ENCODE data around the gene GIT2.

The GIT2 gene

DNA sequence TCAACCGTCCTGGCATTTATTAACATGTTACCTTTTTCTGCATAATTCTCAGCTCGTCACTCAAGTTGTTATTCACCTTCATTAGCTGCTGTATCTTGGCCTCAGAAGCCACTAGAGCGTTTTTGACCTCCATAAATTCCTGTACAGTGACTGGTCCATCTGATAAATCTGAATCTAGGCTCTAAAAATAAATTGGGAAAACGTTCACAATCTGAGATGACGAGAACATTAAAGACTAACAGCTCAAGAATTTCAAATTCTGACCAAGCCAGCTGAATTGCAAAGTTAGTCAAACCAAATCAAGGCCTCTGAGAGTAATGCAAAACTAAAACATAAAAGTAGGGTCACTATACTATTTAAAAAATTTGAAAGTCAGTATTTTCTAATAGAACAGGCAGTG is 45.0 kb downstream of the GIT2 start:
- no peaks in the 10 kb centered on the region for H3K9me3 Mint-ChIP-seq
- H3K4me1 Mint-ChIP-seq (ENCODE audit: low read depth), result peaks cover 29% of the 10 kb centered on the region
- H3K4me3 Mint-ChIP-seq, result no peak overlapping the region
- no peaks in the 10 kb centered on the region for H3K27me3 Mint-ChIP-seq
- H3K36me3 Mint-ChIP-seq (ENCODE audit: low read depth), result peaks cover 80% of the 10 kb centered on the region
- H3K27ac Mint-ChIP-seq, result no peak overlapping the region

DNA sequence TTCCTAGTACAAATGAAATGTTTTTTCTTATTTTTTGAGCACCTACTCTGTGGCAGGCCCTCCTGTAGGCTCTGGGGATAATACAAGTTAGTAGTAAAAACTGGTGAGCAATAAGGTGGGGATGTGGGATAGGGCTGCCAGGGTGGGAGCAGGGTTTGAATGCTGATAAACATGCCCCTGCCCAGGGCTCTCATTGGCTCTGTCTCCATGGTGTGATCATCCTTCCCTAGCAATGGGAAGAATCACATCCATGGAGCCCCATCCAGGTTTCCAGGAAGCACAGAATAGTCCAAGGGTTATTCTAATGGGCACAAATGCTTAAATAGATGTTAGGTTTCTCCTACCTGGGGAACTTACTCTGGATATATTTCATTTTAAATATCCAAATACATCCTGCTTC is 45.5 kb downstream of the GIT2 start:
- Mint-ChIP-seq H3K4me1 (ENCODE audit: low read depth) (peaks cover 29% of the 10 kb centered on the region), H3K27me3 (no peaks in the 10 kb centered on the region), H3K9me3 (no peaks in the 10 kb centered on the region), H3K36me3 (ENCODE audit: low read depth) (peaks cover 80% of the 10 kb centered on the region), H3K27ac (no peak overlapping the region), H3K4me3 (no peak overlapping the region)

DNA sequence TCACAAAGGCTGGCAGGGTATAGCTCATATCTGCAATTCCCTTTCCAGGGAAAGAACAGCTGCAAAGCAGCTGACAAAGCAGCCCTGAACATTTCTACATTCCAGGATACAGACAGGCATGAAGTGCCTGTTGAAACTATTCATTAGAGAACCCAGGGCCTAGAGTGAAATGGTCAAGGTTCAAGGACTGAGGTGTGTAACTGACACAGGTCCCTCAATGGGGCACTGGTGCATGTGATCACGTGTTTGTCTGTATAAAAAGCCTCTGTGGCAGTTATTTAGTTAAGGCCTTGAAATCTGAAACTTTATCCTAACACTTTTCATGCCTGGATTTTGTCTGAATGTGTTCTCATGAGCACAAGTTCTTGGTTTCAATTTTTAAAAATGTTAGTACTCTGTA is 47.1 kb downstream of the GIT2 start:
- no peaks in the 10 kb centered on the region for H3K27me3 Mint-ChIP-seq
- H3K27ac Mint-ChIP-seq, result no peak overlapping the region
- peaks cover 88% of the 10 kb centered on the region for H3K36me3 Mint-ChIP-seq (ENCODE audit: low read depth)
- peaks cover 29% of the 10 kb centered on the region for H3K4me1 Mint-ChIP-seq (ENCODE audit: low read depth)
- no peaks in the 10 kb centered on the region for H3K9me3 Mint-ChIP-seq
- no peak overlapping the region for H3K4me3 Mint-ChIP-seq

DNA sequence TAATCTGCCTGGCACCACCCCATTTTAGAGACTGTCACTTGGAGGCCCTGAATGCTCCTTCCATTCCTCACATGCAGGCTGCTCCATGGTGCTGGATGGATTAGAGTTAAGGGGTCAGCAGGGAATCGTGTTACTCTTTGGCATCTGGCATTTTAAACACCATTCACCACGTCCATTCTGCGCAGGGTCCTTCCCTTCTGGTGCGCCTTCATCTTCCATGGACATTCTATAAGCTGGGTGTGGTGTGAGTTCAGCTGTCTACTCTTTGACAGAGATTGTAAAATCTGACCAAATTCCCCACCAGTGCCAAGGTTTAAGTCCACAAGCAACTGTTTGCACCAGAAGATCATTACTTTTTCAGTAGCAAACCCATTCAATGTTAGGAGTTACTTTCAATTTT is 47.8 kb downstream of the GIT2 start:
- Mint-ChIP-seq H3K4me1 (ENCODE audit: low read depth) (peaks cover 29% of the 10 kb centered on the region), H3K27me3 (no peaks in the 10 kb centered on the region), H3K9me3 (no peaks in the 10 kb centered on the region), H3K27ac (no peak overlapping the region), H3K4me3 (no peak overlapping the region), H3K36me3 (ENCODE audit: low read depth) (peaks cover 84% of the 10 kb centered on the region)

DNA sequence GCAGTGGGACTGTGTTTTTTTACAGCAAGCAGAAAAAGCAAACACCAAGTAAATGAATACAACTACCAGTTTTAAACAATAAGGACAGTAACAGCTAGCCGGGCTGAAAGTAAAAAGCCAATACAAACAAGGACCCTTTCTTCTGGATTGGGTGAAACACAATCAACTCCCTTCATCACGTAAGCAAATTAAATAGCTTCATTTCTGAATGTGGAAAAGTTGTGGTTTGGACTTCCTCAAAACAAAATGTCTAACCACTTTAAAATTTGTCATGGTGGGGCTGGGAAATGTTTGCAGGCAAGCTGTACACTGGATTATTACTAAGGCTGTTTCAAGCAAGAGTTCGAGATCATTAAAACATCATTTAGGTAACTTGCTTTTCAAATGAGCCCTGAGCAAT is 48.6 kb downstream of the GIT2 start:
- no peaks in the 10 kb centered on the region for H3K9me3 Mint-ChIP-seq
- H3K4me3 Mint-ChIP-seq, result no peak overlapping the region

DNA sequence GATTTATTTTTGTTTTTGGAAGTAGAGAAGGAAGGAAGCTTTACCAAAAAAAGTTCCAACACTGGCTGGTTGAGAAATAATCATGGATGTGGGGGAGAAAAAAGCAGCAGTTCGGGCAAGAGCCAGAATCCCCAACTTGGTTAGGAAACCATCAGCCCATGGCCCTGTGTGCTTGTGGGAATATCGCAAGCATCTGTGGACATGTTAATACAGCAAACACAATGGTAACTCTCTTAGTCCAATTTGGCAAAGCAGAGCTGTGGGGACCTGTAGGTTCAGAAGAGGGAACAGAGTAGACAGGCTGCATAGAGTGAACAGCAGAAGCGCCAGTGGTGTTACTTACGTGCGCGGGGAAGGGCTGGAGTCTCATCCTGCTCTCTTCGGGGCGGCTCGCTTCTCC is 49.3 kb downstream of the GIT2 start:
- H3K4me3 Mint-ChIP-seq, result no peak overlapping the region
- peaks cover 74% of the 10 kb centered on the region for H3K36me3 Mint-ChIP-seq (ENCODE audit: low read depth)

More for the DNA sequence above, 48.6 kb downstream of the GIT2 start:
- Mint-ChIP-seq H3K36me3 (ENCODE audit: low read depth) (peaks cover 80% of the 10 kb centered on the region), H3K27me3 (no peaks in the 10 kb centered on the region), H3K4me1 (ENCODE audit: low read depth) (peaks cover 27% of the 10 kb centered on the region), H3K27ac (peak overlapping the region; percentile 10)

DNA sequence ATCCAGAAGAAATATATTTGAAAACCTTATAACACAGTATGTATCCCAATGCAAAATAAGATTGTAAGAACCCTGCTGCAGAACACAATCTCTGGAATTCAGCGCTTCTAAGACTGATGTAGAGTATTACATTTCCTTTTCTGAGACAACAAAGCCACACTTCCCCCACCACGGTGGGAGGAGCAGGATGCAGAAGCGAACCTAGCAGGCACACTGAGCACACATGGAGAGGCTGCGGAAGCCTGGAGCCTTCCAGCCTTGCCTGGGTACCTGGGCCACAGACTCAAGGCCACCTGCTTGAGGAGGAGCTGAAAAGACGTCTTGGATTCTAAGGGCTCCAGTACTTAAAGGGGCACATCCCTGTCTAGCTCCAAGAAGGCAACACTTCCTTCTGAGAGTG is 49.7 kb downstream of the GIT2 start:
- H3K36me3 Mint-ChIP-seq (ENCODE audit: low read depth), result peaks cover 70% of the 10 kb centered on the region
- no peaks in the 10 kb centered on the region for H3K27me3 Mint-ChIP-seq
- H3K4me3 Mint-ChIP-seq, result no peak overlapping the region
- H3K4me1 Mint-ChIP-seq (ENCODE audit: low read depth), result peaks cover 22% of the 10 kb centered on the region
- no peaks in the 10 kb centered on the region for H3K9me3 Mint-ChIP-seq
- peak overlapping the region; percentile 10 for H3K27ac Mint-ChIP-seq

More for the DNA sequence above, 49.3 kb downstream of the GIT2 start:
- peaks cover 22% of the 10 kb centered on the region for H3K4me1 Mint-ChIP-seq (ENCODE audit: low read depth)
- peak overlapping the region; percentile 10 for H3K27ac Mint-ChIP-seq
- no peaks in the 10 kb centered on the region for H3K27me3 Mint-ChIP-seq
- no peaks in the 10 kb centered on the region for H3K9me3 Mint-ChIP-seq

DNA sequence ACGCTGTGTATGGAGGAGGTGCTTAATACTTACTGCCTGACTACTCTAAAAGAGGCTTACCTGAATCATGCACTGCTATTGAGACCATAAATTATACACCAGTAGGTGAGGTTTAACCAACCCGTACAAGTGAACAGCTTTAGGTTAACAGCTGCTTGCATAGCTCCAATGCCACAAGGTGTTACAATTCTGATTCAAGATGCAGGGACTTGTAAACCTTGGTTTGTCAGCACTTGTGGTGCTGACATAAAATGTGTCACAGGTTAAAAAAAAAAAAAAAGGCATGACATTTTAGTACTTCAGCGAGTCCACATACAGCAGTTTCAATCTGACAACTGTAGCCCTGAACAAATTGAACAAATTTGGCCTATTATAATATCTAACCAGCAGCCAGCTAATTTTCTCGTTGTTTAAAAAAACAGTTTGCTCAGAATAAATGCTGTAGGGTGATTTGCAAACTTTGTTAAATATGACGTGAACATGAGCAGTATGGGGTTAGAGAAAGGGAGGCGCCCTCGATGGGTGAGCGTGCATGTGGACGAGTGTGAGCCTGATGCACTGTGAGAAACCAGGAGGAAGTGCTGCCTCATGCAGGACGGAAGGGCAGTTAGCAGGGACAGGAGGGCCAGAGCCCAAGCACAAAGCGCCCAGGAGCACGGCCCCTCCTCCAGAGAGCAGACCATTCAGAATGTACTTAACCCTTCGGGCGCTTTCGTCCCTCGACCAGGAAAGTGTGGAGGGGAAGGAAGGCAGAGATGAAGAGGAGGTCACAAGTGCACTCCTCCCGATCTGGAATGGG is 51.4 kb downstream of the GIT2 start:
- Mint-ChIP-seq H3K27ac (peak overlapping the region; percentile 15), H3K4me3 (no peak overlapping the region), H3K9me3 (no peaks in the 10 kb centered on the region), H3K36me3 (ENCODE audit: low read depth) (peaks cover 58% of the 10 kb centered on the region), H3K4me1 (ENCODE audit: low read depth) (peaks cover 22% of the 10 kb centered on the region), H3K27me3 (no peaks in the 10 kb centered on the region)

DNA sequence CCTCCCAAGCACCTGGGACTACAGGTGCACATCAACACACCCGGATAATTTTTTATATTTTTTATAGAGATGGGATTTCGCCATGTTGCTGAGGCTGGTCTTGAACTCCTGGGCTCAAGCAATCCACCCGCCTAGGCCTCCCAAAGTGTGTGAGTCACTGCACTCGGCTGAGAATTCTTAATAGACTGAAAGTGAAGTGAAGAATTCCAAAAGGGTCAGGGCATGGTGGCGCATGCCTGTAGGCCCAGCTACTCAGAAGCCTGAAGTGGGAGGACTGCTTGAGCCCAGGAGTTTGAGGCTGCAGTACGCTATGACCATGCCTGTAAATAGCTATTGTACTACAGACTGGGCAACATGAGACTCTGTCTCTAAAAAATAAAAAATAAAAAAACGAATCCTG is 52.4 kb downstream of the GIT2 start:
- no peak overlapping the region for H3K4me3 Mint-ChIP-seq
- H3K36me3 Mint-ChIP-seq (ENCODE audit: low read depth), result peaks cover 57% of the 10 kb centered on the region
- H3K4me1 Mint-ChIP-seq (ENCODE audit: low read depth), result peaks cover 22% of the 10 kb centered on the region
- no peaks in the 10 kb centered on the region for H3K9me3 Mint-ChIP-seq
- no peak overlapping the region for H3K27ac Mint-ChIP-seq
- no peaks in the 10 kb centered on the region for H3K27me3 Mint-ChIP-seq

DNA sequence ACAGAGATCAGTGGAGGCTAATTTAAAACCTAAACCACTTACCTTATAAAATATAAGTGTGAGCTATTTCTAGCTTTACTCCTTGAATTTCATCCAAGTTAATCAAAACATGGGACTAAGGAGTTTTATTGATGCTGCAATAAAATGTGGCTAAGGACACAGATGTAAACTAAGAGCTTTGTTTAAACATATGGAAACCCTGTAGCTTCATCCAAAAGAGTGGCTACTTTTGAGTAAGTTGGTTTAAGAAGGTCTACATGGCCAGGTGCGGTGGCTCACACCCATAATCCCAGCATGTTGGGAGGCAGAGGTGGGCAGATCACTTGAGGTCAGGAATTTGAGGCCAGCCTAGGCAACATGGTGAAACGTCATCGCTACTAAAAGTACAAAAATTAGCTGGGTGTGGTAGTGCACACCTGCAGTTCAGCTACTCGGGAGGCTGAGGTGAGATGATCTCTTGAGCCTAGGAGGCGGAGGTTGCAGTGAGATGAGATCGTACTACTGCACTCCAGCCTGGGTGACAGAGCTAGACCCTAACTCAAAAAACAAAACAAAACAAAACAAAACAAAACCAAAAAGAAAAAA is 55.7 kb downstream of the GIT2 start:
- Mint-ChIP-seq H3K36me3 (ENCODE audit: low read depth) (peaks cover 53% of the 10 kb centered on the region), H3K27me3 (no peaks in the 10 kb centered on the region), H3K9me3 (no peaks in the 10 kb centered on the region), H3K4me3 (no peak overlapping the region), H3K4me1 (ENCODE audit: low read depth) (no peaks in the 10 kb centered on the region), H3K27ac (no peak overlapping the region)

DNA sequence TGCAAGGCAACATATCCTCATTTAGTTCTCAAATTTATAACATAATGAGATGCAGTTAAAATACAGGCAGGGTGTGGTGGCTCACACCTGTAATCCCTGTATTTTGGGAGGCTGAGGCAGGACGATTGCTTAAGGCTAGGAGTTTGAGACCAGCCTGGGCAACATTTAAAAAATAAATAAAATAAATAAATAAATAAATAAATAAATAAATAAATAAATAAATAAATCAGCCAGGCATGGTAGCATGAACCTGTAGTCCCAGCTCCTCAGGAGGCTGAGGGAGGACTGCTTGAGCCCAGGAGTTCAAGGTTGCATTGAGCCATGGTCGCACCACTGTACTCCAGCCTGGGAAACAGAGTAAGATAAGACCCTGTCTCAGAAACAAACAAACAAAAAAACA is 56.7 kb downstream of the GIT2 start:
- no peaks in the 10 kb centered on the region for H3K4me1 Mint-ChIP-seq (ENCODE audit: low read depth)
- H3K36me3 Mint-ChIP-seq (ENCODE audit: low read depth), result peaks cover 49% of the 10 kb centered on the region
- no peak overlapping the region for H3K4me3 Mint-ChIP-seq
- H3K27me3 Mint-ChIP-seq, result no peaks in the 10 kb centered on the region
- H3K9me3 Mint-ChIP-seq, result no peaks in the 10 kb centered on the region
- H3K27ac Mint-ChIP-seq, result no peak overlapping the region

DNA sequence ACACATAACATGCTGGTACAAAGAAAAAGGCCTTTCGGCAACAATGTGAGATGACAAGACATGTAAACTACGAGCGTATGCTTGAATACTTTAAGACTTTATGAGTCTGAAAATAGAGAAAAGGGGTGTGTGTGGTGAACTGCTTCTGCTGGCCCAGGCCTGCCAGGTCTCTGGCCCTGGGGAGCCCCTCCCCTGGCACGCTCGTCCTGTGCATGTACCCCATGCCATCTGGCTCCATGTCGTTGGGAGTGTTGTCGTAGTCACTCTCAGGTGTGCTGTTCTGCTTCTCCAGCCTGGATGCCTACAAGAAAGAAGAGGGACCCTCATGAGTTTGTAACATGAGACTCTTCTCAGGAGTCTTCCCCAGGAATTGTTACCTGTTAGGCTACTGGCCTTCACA is 57.2 kb downstream of the GIT2 start:
- no peaks in the 10 kb centered on the region for H3K4me1 Mint-ChIP-seq (ENCODE audit: low read depth)
- H3K9me3 Mint-ChIP-seq, result no peaks in the 10 kb centered on the region
- peak overlapping the region; percentile 1 for H3K27ac Mint-ChIP-seq
- no peak overlapping the region for H3K4me3 Mint-ChIP-seq
- H3K27me3 Mint-ChIP-seq, result no peaks in the 10 kb centered on the region
- peaks cover 50% of the 10 kb centered on the region for H3K36me3 Mint-ChIP-seq (ENCODE audit: low read depth)

DNA sequence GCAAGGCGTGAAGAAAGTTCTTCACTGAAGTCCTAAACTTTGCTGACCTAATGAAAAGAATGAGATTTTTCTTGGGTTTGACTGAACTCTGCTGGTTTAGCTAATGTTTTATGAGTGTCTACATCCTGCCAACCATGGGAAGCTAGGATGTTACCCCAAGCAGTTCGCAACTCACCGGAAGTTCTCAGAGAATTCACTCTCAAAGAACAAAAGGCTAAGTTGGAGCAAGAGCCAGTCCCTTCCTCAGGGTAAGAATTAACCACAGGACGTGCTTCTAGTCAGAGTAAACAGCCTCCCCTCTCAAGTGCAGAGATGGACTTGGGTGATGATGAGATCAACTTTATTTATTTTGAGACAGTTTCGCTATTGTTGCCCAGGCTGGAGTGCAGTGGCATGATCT is 58.8 kb downstream of the GIT2 start:
- Mint-ChIP-seq H3K27me3 (no peaks in the 10 kb centered on the region), H3K4me3 (no peak overlapping the region), H3K9me3 (no peaks in the 10 kb centered on the region), H3K4me1 (ENCODE audit: low read depth) (no peaks in the 10 kb centered on the region), H3K27ac (no peak overlapping the region), H3K36me3 (ENCODE audit: low read depth) (peaks cover 60% of the 10 kb centered on the region)

DNA sequence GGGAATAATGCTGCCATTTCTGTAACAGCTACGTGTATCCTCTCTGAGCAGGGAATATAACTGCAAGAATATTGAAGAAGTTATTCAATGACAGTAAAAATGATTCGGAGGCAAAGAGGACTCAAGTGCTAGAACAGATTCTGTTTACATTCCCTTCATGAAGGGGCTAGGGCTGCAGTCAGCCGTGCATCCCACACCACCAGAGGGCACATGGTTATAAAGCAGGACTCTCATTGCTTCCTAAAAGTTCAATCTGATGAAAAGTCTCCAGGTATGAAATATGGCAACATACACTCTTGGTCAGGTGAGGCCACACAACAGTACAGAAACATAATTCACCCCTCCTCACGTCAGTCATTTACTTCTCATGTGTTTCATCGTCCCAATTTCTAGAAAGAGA is 62.1 kb downstream of the GIT2 start:
- H3K36me3 Mint-ChIP-seq (ENCODE audit: low read depth), result peaks cover 64% of the 10 kb centered on the region

DNA sequence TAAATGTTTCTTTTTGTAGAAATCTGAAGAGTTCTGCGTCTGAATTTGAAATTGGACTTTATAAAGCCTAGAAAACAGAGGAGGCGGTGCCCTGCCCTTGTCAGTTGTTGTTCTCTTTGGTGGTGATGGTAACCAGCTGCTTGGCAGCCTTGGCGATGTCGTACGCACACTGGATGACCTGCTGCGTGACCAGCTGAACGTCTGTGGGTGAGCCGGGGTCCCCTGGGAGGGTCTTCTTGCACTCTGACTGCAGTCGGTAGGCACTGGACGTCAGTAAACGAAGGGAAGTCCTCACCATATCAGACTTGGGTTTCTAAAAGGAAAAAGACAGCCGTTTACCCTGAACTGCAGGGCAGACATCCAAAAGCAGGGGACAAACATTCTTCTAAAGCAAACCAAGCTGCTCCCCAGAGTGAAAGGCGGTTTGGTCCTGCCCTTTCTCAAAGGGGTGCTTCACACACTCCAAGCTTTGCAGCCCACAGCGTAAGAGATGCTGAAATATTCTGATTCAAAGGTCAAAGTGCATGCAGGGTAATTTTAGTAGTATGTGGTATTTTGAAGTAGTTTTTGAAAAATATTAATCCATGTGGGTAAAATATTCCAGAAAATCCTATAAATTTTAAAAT is 63.2 kb downstream of the GIT2 start:
- no peak overlapping the region for H3K4me3 Mint-ChIP-seq
- no peaks in the 10 kb centered on the region for H3K27me3 Mint-ChIP-seq
- no peaks in the 10 kb centered on the region for H3K9me3 Mint-ChIP-seq
- H3K36me3 Mint-ChIP-seq (ENCODE audit: low read depth), result peaks cover 56% of the 10 kb centered on the region
- H3K27ac Mint-ChIP-seq, result no peak overlapping the region
- H3K4me1 Mint-ChIP-seq (ENCODE audit: low read depth), result no peaks in the 10 kb centered on the region

More for the DNA sequence above, 62.1 kb downstream of the GIT2 start:
- Mint-ChIP-seq H3K4me1 (ENCODE audit: low read depth) (no peaks in the 10 kb centered on the region), H3K4me3 (no peak overlapping the region), H3K27ac (no peak overlapping the region), H3K27me3 (no peaks in the 10 kb centered on the region), H3K9me3 (no peaks in the 10 kb centered on the region)

Measured in stimulated activated naive CD8-positive, alpha-beta T cell treated with anti-CD3 and anti-CD28 coated beads, Interleukin-15, Interleukin-2, amounts not matched to agents 100 ng/mL and 50 ng/mL, for 24 hours (primary cell).